ENCODE measurements around the gene FGFR3. TPM values are rescaled to one million over a fixed set of nuclear protein-coding genes. Genes with fewer than 3 reads are reported as not detected.
A peak's percentile ranks its signal among the peaks of the same experiment; 100 is the strongest.

FGFR3 gene
- total and polyA plus RNA-seq, 2 of the 8 experiments (the other 6 are each of a cell fraction or from before 2014, with no cell fraction given): 9.0 to 19.5 TPM

GRCh38 chr4:1777822-1778641 lies 15.1 kb upstream of the FGFR3 start (continued):
- TF ChIP-seq EZH2 (IDR thresholded peaks at IDR 0.05; ENCODE audit: low read depth, low read length, severe bottlenecking) (no peak), PHF8 (conservative IDR thresholded peaks at IDR 0.05; ENCODE audit: low read depth, low read length) (no peak), SUZ12 (IDR thresholded peaks at IDR 0.05; ENCODE audit: low read length) (no peak), BCL11A (IDR thresholded peaks at IDR 0.05; ENCODE audit: low read depth in 2 of 2, low read length in 2 of 2) (peak in 1 of 2 experiments; percentile 25), ZNF274 (IDR thresholded peaks at IDR 0.05; ENCODE audit: borderline replicate concordance, extremely low read depth, low read length) (no peak), EP300 (IDR thresholded peaks at IDR 0.05; ENCODE audit: borderline replicate concordance in 1 of 2, low read depth in 2 of 2, low read length in 2 of 2) (peak in 1 of 2 experiments; percentile 70; a peak in 1 of 3 replicates), CEBPB (IDR thresholded peaks at IDR 0.05; ENCODE audit: low read depth, low read length) (no peak), NRF1 (IDR thresholded peaks at IDR 0.05; ENCODE audit: low read depth, low read length) (no peak), ASH2L (IDR thresholded peaks at IDR 0.05; ENCODE audit: low read length) (no peak), MAX (IDR thresholded peaks at IDR 0.05) (peak; percentile 83), SP1 (IDR thresholded peaks at IDR 0.05; ENCODE audit: low read depth, low read length) (0 out of 2 replicates have a peak, but pooled peaks have one; percentile 28), HDAC6 (IDR thresholded peaks at IDR 0.05; ENCODE audit: low read depth, low read length) (no peak), RAD21 (IDR thresholded peaks at IDR 0.05 in 1 of 2, conservative IDR thresholded peaks at IDR 0.05 in 1 of 2; ENCODE audit: low read depth in 2 of 2, low read length in 2 of 2) (no peak; a peak in 1 of 4 replicates), EGR1 (IDR thresholded peaks at IDR 0.05; ENCODE audit: borderline replicate concordance, low read depth, low read length) (no peak), MAFK (IDR thresholded peaks at IDR 0.05; ENCODE audit: low read depth, low read length) (no peak), SAP30 (IDR thresholded peaks at IDR 0.05; ENCODE audit: insufficient read depth, insufficient replicate concordance, low read length) (no peak), KDM5A (IDR thresholded peaks at IDR 0.05; ENCODE audit: low read length) (no peak), ATF2 (IDR thresholded peaks at IDR 0.05; ENCODE audit: low read length) (no peak), TEAD4 (IDR thresholded peaks at IDR 0.05; ENCODE audit: low read depth, low read length) (peak; percentile 95), JUN (IDR thresholded peaks at IDR 0.05; ENCODE audit: low read depth, low read length) (no peak)

Measured in H1 (cell line).